ENCODE data around the gene NCBP2L. TPM values are rescaled to one million over a fixed set of nuclear protein-coding genes. Genes with fewer than 3 reads are reported as not detected.

Gene NCBP2L
- total and polyA plus RNA-seq, 3 donors from 2014 or later: 4.5 TPM; not detected in 2

DNA sequence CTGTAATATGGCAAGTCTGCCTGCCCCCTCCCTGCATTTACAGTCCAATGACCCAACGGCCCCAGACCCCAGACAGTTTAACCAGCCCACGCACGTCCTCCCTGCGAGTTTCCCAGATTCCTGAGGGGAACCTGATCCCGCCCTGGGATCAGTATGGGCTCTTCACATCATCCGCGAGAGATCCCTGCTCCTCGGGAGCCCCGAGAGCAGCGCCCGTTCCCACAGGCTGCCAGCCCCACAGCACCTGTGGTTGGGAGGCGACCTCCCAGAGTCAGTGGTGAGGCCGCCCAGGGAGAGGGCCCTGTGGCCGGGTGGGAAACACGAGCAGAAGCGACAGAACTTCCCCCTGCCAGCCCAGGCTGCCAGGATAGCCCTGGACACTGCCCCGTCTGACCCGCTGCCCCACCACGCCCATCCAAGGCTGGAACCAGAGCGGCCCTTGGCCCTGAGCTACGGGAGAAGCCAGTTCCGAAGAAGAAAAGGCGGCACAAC is 34.8 kb upstream of the NCBP2L start:
- WGBS, 2 donors: 17% methylated on average over 20 of the region's 23 CpGs; no CpG with 5 or more reads in 1 of the 2 donors
- TF ChIP-seq, protein P1, sequence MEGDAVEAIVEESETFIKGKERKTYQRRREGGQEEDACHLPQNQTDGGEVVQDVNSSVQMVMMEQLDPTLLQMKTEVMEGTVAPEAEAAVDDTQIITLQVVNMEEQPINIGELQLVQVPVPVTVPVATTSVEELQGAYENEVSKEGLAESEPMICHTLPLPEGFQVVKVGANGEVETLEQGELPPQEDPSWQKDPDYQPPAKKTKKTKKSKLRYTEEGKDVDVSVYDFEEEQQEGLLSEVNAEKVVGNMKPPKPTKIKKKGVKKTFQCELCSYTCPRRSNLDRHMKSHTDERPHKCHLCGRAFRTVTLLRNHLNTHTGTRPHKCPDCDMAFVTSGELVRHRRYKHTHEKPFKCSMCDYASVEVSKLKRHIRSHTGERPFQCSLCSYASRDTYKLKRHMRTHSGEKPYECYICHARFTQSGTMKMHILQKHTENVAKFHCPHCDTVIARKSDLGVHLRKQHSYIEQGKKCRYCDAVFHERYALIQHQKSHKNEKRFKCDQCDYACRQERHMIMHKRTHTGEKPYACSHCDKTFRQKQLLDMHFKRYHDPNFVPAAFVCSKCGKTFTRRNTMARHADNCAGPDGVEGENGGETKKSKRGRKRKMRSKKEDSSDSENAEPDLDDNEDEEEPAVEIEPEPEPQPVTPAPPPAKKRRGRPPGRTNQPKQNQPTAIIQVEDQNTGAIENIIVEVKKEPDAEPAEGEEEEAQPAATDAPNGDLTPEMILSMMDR (IDR thresholded peaks at IDR 0.05): no peak
- no peak for TF ChIP-seq POLR2A (IDR thresholded peaks at IDR 0.05)
- no peak overlapping the region for H3K4me3 ChIP-seq
- intact Hi-C loops (cut with DNase I; ENCODE audit: low total_unique reads): loop anchor here (10.0 kb wide), 1 partner anchor 68 kb away; no protein-coding TSS in a partner anchor
- no peaks in the 10 kb centered on the region for H3K9me3 ChIP-seq
- peak overlapping the region; percentile 85 to 90 for H3K27ac ChIP-seq
- no peaks in the 10 kb centered on the region for H3K36me3 ChIP-seq (ENCODE audit: low read depth, missing control alignments)
- no peak for DNase-seq
- peaks cover 30% of the 10 kb centered on the region for H3K4me1 ChIP-seq
- H3K27me3 ChIP-seq: no peaks in the 10 kb centered on the region

DNA sequence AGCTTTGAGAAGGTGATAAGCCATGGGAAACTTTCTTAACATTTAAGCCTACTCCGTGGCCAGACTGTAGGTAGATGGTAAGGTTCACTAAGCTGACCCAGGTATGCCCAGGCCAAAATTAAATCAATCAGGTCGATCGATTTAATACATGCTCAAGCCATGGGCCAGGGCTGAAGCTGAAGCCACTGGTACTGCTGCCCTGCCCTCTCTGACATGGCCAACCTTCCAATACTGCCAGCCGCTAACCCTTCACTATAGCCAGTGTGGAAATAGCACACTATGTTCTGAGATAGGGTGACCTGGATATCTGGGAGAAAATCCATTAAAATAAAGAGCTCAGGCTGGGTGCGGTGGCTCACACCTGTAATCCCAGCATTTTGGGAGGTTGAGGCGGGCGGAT is 33.5 kb upstream of the NCBP2L start:
- H3K4me1 ChIP-seq: peaks cover 32% of the 10 kb centered on the region
- TF ChIP-seq POLR2A (IDR thresholded peaks at IDR 0.05): no peak
- TF ChIP-seq, protein P1 (IDR thresholded peaks at IDR 0.05): no peak
- peak overlapping the region in 1 of 2 donors; percentile 90 for H3K27ac ChIP-seq
- intact Hi-C loops (cut with DNase I; ENCODE audit: low total_unique reads): loop anchor here (10.0 kb wide), 1 partner anchor 69 kb away; no protein-coding TSS in a partner anchor
- no peak overlapping the region for H3K4me3 ChIP-seq
- DNase-seq: no peak
- no peaks in the 10 kb centered on the region for H3K36me3 ChIP-seq (ENCODE audit: low read depth, missing control alignments)
- WGBS, 2 donors: 96% methylated on average over 7 of the region's 7 CpGs; no CpG with 5 or more reads in 1 of the 2 donors
- no peaks in the 10 kb centered on the region for H3K9me3 ChIP-seq
- H3K27me3 ChIP-seq: no peaks in the 10 kb centered on the region

DNA sequence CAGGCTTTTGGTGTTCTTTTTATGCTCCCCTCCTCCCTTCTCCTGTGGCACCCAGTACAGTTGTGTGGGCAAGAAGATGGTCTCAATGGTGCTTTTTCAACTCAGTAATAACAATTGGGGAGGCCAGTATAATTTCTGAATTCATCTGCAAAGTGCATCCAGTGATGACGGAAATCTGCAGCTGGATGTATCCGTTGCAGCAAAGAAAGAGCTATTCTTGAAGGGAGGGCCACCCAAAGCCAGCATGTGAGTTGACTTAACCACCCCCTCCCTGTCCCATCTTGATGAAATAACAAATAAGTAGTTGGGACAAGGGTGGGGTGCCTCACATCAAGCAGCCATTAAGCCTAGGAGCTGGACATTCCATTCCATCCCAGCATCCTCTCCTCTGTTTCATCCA is 32.7 kb upstream of the NCBP2L start:
- Histone ChIP-seq H3K4me1 (peaks cover 32% of the 10 kb centered on the region), H3K9me3 (no peaks in the 10 kb centered on the region), H3K4me3 (no peak overlapping the region), H3K27me3 (no peaks in the 10 kb centered on the region), H3K27ac (no peak overlapping the region), H3K36me3 (ENCODE audit: low read depth, missing control alignments) (no peaks in the 10 kb centered on the region)
- TF ChIP-seq POLR2A (IDR thresholded peaks at IDR 0.05): no peak
- TF ChIP-seq, protein P1 (IDR thresholded peaks at IDR 0.05): no peak
- no peak for DNase-seq
- 83 to 84% methylated on average over 2 of the region's 2 CpGs for WGBS, 2 donors
- intact Hi-C loops (cut with DNase I; ENCODE audit: low total_unique reads): loop anchor here (10.0 kb wide), 1 partner anchor 70 kb away; no protein-coding TSS in a partner anchor

DNA sequence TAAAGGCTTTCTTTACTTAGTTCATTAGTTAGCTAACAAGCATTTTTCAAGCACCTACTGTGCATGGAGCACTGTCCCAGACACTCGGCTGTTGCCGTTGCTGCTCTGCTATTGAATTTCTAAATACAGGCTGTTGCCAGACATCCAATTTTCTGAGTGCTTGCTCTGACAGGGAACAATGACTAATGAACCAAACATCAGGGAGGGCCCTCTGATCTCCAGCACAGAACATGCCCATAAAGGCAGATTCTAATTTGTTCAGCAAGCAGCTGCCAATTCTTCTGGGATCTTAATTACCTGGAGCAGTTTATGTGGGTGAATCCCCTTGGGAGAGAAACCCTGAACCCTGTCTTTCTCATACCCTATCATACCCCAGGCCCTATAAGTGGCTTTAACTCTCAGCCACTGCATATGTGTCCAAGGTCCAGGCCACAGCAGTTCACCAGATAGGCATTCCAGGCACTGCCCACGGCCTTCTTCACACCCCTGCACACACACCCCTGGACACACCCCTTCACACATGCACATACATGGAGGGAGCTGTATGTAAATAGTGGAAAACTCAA is 29.9 kb upstream of the NCBP2L start:
- Histone ChIP-seq H3K27ac (peak overlapping the region; percentile 18 to 56), H3K9me3 (no peaks in the 10 kb centered on the region), H3K27me3 (no peaks in the 10 kb centered on the region), H3K4me1 (peaks cover 16% of the 10 kb centered on the region), H3K36me3 (ENCODE audit: low read depth, missing control alignments) (no peaks in the 10 kb centered on the region), H3K4me3 (no peak overlapping the region)
- TF ChIP-seq POLR2A (IDR thresholded peaks at IDR 0.05): no peak
- TF ChIP-seq, protein P1 (IDR thresholded peaks at IDR 0.05): no peak
- intact Hi-C loops (cut with DNase I; ENCODE audit: low total_unique reads): loop anchor here (10.0 kb wide), 1 partner anchor 73 kb away; no protein-coding TSS in a partner anchor
- WGBS, 2 donors: 25 to 49% methylated on average over 3 of the region's 3 CpGs
- no peak for DNase-seq

Data from testis (tissue), 3 donors.